H9 (cell line): ENCODE results near the gene OR10A3. TPM values are rescaled to one million over a fixed set of nuclear protein-coding genes. Genes with fewer than 3 reads are reported as not detected.

Source experiments
- DNase-seq: peaks from one replicate; pipeline ENCODE4 v3.0.0-alpha.2; 2017
- H2AFZ ChIP-seq: one replicate; pipeline ENCODE4 v1.6.1; 2013; ENCODE audit warnings: mild to moderate bottlenecking, low read length, control low read depth, moderate library complexity
- H2AK5ac ChIP-seq: 2 replicates; pipeline ENCODE4 v1.6.1; 2013; ENCODE audit warnings: low read length, control low read depth, mixed read lengths; ENCODE audit not compliant: insufficient read length
- H2BK120ac ChIP-seq: one replicate; pipeline ENCODE4 v1.6.1; 2013; ENCODE audit warnings: low read depth, mild to moderate bottlenecking, low read length, control low read depth, inconsistent platforms; ENCODE audit not compliant: poor library complexity, severe bottlenecking
- H2BK12ac ChIP-seq: 2 replicates; pipeline ENCODE4 v1.6.1; 2013; ENCODE audit warnings: low read length, control low read depth, mixed read lengths, low read depth; ENCODE audit not compliant: insufficient read length
- H2BK15ac ChIP-seq: 2 replicates; pipeline ENCODE4 v1.6.1; 2013; ENCODE audit warnings: low read depth, low read length, control low read depth
- H2BK20ac ChIP-seq: one replicate; pipeline ENCODE4 v1.6.1; 2013; ENCODE audit warnings: low read depth, mild to moderate bottlenecking, low read length, control low read depth, inconsistent platforms; ENCODE audit not compliant: poor library complexity, severe bottlenecking
- H2BK5ac ChIP-seq: 2 replicates; pipeline ENCODE4 v1.6.1; 2013; ENCODE audit warnings: low read length, control low read depth, mixed read lengths; ENCODE audit not compliant: insufficient read length
- H3K14ac ChIP-seq: 2 replicates; pipeline ENCODE4 v1.6.1; 2013; ENCODE audit warnings: low read length, control low read depth; ENCODE audit not compliant: insufficient read depth
- H3K18ac ChIP-seq: 2 replicates; pipeline ENCODE4 v1.6.1; 2013; ENCODE audit warnings: low read depth, mild to moderate bottlenecking, mixed read lengths, low read length, control low read depth; ENCODE audit not compliant: insufficient read length
- H3K23ac ChIP-seq: 2 replicates; pipeline ENCODE4 v1.6.1; 2013; ENCODE audit warnings: low read length, control low read depth, mixed read lengths, low read depth; ENCODE audit not compliant: insufficient read length
- H3K23me2 ChIP-seq: 2 replicates; pipeline ENCODE4 v1.6.1; 2013; ENCODE audit warnings: low read depth, mild to moderate bottlenecking, mixed read lengths, low read length, control low read depth; ENCODE audit not compliant: insufficient read length, poor library complexity, severe bottlenecking
- H3K27ac ChIP-seq: 2 replicates; pipeline ENCODE4 v1.5.1; 2013; ENCODE audit warnings: low read length, control low read depth, mixed read lengths, low read depth; ENCODE audit not compliant: insufficient read length
- H3K27me3 ChIP-seq: 2 replicates; pipeline ENCODE4 v1.6.1; 2013; ENCODE audit warnings: low read length, control low read depth, inconsistent platforms; ENCODE audit not compliant: insufficient read depth
- H3K4ac ChIP-seq: 2 replicates; pipeline ENCODE4 v1.6.1; 2013; ENCODE audit warnings: low read depth, mild to moderate bottlenecking, control low read depth, inconsistent platforms, low read length, moderate library complexity
- H3K4me1 ChIP-seq: 2 replicates; pipeline ENCODE4 v1.6.1; 2013; ENCODE audit warnings: low read length, control low read depth, inconsistent platforms; ENCODE audit not compliant: insufficient read depth
- H3K4me2 ChIP-seq: 2 replicates; pipeline ENCODE4 v1.6.1; 2013; ENCODE audit warnings: low read length, control low read depth, mixed read lengths; ENCODE audit not compliant: insufficient read length, insufficient read depth
- H3K56ac ChIP-seq: 2 replicates; pipeline ENCODE4 v1.6.1; 2013; ENCODE audit warnings: low read depth, mild to moderate bottlenecking, mixed read lengths, low read length, control low read depth; ENCODE audit not compliant: insufficient read length
- H3K79me1 ChIP-seq: 2 replicates; pipeline ENCODE4 v1.6.1; 2013; ENCODE audit warnings: low read depth, mild to moderate bottlenecking, moderate library complexity, low read length, control low read depth, inconsistent platforms; ENCODE audit not compliant: insufficient read depth, poor library complexity, severe bottlenecking
- H3K79me2 ChIP-seq: 2 replicates; pipeline ENCODE4 v1.6.1; 2013; ENCODE audit warnings: low read length, control low read depth, inconsistent platforms; ENCODE audit not compliant: insufficient read depth
- H3K9ac ChIP-seq: 2 replicates; pipeline ENCODE4 v1.6.1; 2013; ENCODE audit warnings: low read length, control low read depth, mixed read lengths; ENCODE audit not compliant: insufficient read length; ENCODE audit errors: extremely low read depth
- H3K9me3 ChIP-seq: one replicate; pipeline ENCODE4 v1.6.1; 2013; ENCODE audit warnings: low read depth, low read length, inconsistent platforms; ENCODE audit not compliant: control insufficient read depth
- H3T11ph ChIP-seq: one replicate; pipeline ENCODE4 v1.6.1; 2013; ENCODE audit warnings: mild to moderate bottlenecking, low read length, control low read depth, inconsistent platforms
- H4K20me1 ChIP-seq: one replicate; pipeline ENCODE4 v1.6.1; 2013; ENCODE audit not compliant: control insufficient read depth, insufficient read length, insufficient read depth
- H4K5ac ChIP-seq: 2 replicates; pipeline ENCODE4 v1.6.1; 2013; ENCODE audit warnings: low read depth, mild to moderate bottlenecking, mixed read lengths, low read length, control low read depth; ENCODE audit not compliant: insufficient read length
- H4K8ac ChIP-seq: replicated peaks from 2 replicates; pipeline ENCODE4 v1.6.1; 2013; ENCODE audit warnings: low read length, control low read depth, mixed read lengths, low read depth; ENCODE audit not compliant: insufficient read length
- H4K91ac ChIP-seq: 2 replicates; pipeline ENCODE4 v1.6.1; 2013; ENCODE audit warnings: low read depth, mild to moderate bottlenecking, moderate library complexity, mixed read lengths, low read length, control low read depth; ENCODE audit not compliant: insufficient read length
- H3K27ac Mint-ChIP-seq, 3 experiments: 2 replicates in 2 of 3; 3 replicates in 1 of 3; pipeline ENCODE4 v1.8.0; 2020 to 2021; ENCODE audit warnings: mixed read lengths in 3 of 3, mild to moderate bottlenecking in 1 of 3, moderate library complexity in 1 of 3
- H3K27me3 Mint-ChIP-seq: 2 replicates; pipeline ENCODE4 v1.8.0; 2021; ENCODE audit warnings: low read depth, mild to moderate bottlenecking, moderate library complexity, mixed read lengths
- H3K36me3 Mint-ChIP-seq, 3 experiments: 2 replicates in 2 of 3; 3 replicates in 1 of 3; pipeline ENCODE4 v1.8.0; 2020 to 2021; ENCODE audit warnings: low read depth in 3 of 3, mixed read lengths in 3 of 3; ENCODE audit not compliant: insufficient read depth in 1 of 3
- H3K4me1 Mint-ChIP-seq, 2 experiments: 2 replicates each; pipeline ENCODE4 v1.8.0; 2020; ENCODE audit warnings: mixed read lengths in 2 of 2
- H3K4me3 Mint-ChIP-seq, 2 experiments: 2 replicates in 1 of 2; 3 replicates in 1 of 2; pipeline ENCODE4 v1.8.0; 2020 to 2021; ENCODE audit warnings: mild to moderate bottlenecking in 2 of 2, mixed read lengths in 2 of 2, moderate library complexity in 1 of 2
- H3K9me3 Mint-ChIP-seq, 2 experiments: 2 replicates in 1 of 2; 3 replicates in 1 of 2; pipeline ENCODE4 v1.8.0; 2020; ENCODE audit warnings: mild to moderate bottlenecking in 2 of 2, mixed read lengths in 2 of 2, moderate library complexity in 1 of 2
- WGBS: extraction: QIAGEN DNeasy Blood & Tissue Kit; methylation state at CpG from one replicate; pipeline ENCODE4 v1.1.7; 2013; ENCODE audit warnings: missing lambda C conversion rate, low lambda C conversion rate, mixed read lengths; ENCODE audit not compliant: insufficient read length; ENCODE audit errors: extremely low coverage; 5-methylcytosine and 5-hydroxymethylcytosine counted together
- total RNA-seq: library from RNA; stranded (reverse); gene quantifications from 2 replicates; pipeline ENCODE4 v1.2.1, GENCODE V29; 2021
- TF ChIP-seq, protein P1 (sequence below): fragments of 200-600 bp; sonication (generic); conservative IDR thresholded peaks from 3 replicates; pipeline ENCODE4 v1.8.0; 2021; ENCODE audit warnings: antibody characterized with exemption, mild to moderate bottlenecking

OR10A3 gene
- total RNA-seq, 1 experiment from 2014 or later = not detected

DNA sequence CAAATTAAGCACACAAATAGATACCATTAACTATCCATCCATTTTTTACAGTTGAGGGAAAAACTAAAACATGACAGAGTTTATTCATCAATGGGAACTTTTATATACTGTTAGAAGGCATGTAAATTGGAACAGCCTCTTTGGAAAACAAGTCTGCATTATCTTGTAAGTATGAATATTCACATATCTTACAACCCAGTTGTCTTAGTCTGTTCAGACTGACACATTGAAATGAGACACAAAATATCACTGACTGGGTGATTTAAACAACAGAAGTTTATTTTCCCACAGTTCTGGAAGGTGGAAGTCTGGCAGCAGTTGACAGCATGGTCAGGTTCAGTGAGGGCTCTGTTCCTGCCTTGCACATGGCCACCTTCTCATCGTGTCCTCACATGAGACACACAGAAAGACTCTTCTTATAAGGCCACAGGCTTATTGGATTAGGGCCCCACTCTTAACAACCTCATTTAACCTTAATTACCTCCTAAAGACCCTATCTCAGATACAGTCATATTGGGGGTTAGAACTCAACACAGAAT is 40.2 kb upstream of the OR10A3 start:
- no peak overlapping the region for H4K91ac ChIP-seq
- H2BK5ac ChIP-seq = no peak overlapping the region
- H3K4me2 ChIP-seq = no peak overlapping the region
- Mint-ChIP-seq H3K27me3 (no peaks in the 10 kb centered on the region; the same call in 1 of the 2 replicates), H3K9me3 (no peaks in the 10 kb centered on the region; a peak in 1 of 5 replicates), H3K27ac (no peak overlapping the region), H3K4me3 (no peak overlapping the region), H3K36me3 (no peaks in the 10 kb centered on the region), H3K4me1 (peaks cover 9 to 24% of the 10 kb centered on the region in 2 experiments)
- no peak overlapping the region for H2BK20ac ChIP-seq
- H3K4ac ChIP-seq = no peak overlapping the region
- no peak overlapping the region for H3K14ac ChIP-seq
- no peak overlapping the region for H3K18ac ChIP-seq
- no peak overlapping the region for H3K56ac ChIP-seq
- DNase-seq = no peak
- H3K4me1 ChIP-seq = peaks cover 3% of the 10 kb centered on the region
- H4K8ac ChIP-seq = no peak overlapping the region
- H3K23me2 ChIP-seq = peaks cover 2% of the 10 kb centered on the region
- no peak overlapping the region for H4K5ac ChIP-seq
- H3K27ac ChIP-seq = no peak overlapping the region
- H3T11ph ChIP-seq = no peak overlapping the region
- H3K23ac ChIP-seq = no peak overlapping the region
- no peak overlapping the region for H2AFZ ChIP-seq
- no peak overlapping the region for H2BK120ac ChIP-seq
- no peak overlapping the region for H3K9ac ChIP-seq
- no CpG with 5 or more reads among the region's 1 CpG for WGBS
- no peak overlapping the region for H2BK12ac ChIP-seq
- no peak overlapping the region for H2AK5ac ChIP-seq
- no peaks in the 10 kb centered on the region for H3K9me3 ChIP-seq
- no peaks in the 10 kb centered on the region for H3K79me1 ChIP-seq
- TF ChIP-seq, protein P1, sequence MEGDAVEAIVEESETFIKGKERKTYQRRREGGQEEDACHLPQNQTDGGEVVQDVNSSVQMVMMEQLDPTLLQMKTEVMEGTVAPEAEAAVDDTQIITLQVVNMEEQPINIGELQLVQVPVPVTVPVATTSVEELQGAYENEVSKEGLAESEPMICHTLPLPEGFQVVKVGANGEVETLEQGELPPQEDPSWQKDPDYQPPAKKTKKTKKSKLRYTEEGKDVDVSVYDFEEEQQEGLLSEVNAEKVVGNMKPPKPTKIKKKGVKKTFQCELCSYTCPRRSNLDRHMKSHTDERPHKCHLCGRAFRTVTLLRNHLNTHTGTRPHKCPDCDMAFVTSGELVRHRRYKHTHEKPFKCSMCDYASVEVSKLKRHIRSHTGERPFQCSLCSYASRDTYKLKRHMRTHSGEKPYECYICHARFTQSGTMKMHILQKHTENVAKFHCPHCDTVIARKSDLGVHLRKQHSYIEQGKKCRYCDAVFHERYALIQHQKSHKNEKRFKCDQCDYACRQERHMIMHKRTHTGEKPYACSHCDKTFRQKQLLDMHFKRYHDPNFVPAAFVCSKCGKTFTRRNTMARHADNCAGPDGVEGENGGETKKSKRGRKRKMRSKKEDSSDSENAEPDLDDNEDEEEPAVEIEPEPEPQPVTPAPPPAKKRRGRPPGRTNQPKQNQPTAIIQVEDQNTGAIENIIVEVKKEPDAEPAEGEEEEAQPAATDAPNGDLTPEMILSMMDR = no peak
- H2BK15ac ChIP-seq = no peak overlapping the region
- H3K27me3 ChIP-seq = no peaks in the 10 kb centered on the region
- H3K79me2 ChIP-seq = no peaks in the 10 kb centered on the region
- H4K20me1 ChIP-seq = no peaks in the 10 kb centered on the region
